ENCODE data around the gene IMPG1. TPM values are rescaled to one million over a fixed set of nuclear protein-coding genes. Genes with fewer than 3 reads are reported as not detected.

Gene IMPG1
- total RNA-seq, 4 donors from 2014 or later: not detected

DNA sequence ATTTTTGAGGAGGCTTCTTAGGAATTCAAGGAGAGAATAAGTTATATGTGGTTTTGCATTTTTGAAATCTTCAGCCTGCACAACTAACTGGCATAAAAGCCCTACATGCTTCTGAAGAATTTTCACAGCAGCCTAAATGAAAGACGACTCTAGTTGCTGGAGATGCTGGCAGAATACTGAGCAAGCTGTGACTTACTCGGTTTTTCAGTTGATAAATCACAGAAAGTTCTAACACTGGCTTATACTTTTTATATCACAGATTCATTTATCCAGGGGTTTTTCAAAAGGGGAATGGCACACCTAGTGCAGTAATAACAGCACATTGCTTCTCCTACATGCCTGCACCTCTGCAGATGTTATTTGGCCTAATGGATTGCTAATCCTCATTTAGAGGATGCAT lies 134.6 kb downstream of the IMPG1 start:
- TF ChIP-seq, protein P1, sequence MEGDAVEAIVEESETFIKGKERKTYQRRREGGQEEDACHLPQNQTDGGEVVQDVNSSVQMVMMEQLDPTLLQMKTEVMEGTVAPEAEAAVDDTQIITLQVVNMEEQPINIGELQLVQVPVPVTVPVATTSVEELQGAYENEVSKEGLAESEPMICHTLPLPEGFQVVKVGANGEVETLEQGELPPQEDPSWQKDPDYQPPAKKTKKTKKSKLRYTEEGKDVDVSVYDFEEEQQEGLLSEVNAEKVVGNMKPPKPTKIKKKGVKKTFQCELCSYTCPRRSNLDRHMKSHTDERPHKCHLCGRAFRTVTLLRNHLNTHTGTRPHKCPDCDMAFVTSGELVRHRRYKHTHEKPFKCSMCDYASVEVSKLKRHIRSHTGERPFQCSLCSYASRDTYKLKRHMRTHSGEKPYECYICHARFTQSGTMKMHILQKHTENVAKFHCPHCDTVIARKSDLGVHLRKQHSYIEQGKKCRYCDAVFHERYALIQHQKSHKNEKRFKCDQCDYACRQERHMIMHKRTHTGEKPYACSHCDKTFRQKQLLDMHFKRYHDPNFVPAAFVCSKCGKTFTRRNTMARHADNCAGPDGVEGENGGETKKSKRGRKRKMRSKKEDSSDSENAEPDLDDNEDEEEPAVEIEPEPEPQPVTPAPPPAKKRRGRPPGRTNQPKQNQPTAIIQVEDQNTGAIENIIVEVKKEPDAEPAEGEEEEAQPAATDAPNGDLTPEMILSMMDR (IDR thresholded peaks at IDR 0.05): no peak
- no peak for ATAC-seq (ENCODE audit: low FRiP score)

DNA sequence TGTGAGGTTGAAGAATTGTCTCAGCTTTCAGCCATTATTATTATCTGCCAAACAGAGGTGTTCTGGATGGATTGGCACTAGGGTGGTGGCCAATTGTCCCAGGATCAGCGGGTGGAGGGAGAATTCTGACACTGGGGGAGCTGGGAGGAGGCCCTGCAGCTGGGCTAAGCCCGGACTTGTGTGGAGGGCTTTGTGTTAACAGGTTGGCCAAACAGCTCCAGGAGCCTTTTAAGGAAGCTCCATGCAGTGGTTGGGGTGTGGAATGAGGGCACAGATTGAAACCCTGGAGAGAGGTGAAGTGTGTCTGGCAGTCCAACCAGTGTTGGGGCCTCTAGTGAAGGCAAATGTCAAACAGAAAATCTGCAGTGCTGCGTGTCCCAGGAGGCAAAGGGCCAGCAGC lies 135.8 kb downstream of the IMPG1 start:
- ATAC-seq (ENCODE audit: low FRiP score) (no peak), DNase-seq (ENCODE audit: low spot score) (no peak)
- TF ChIP-seq, protein P1 (IDR thresholded peaks at IDR 0.05): no peak

More for the DNA sequence above, 134.6 kb downstream of the IMPG1 start:
- DNase-seq (ENCODE audit: low spot score): no peak

GRCh38 chr6:75935473-75935793 lies 137.0 kb downstream of the IMPG1 start:
- TF ChIP-seq, protein P1 (IDR thresholded peaks at IDR 0.05): no peak
- ATAC-seq (ENCODE audit: low FRiP score): no peak
- DNase-seq (ENCODE audit: low spot score): no peak

GRCh38 chr6:75934643-75935472 lies 137.6 kb downstream of the IMPG1 start:
- TF ChIP-seq, protein P1 (IDR thresholded peaks at IDR 0.05): peak in 1 of 3 donors; percentile 2
- no peak for DNase-seq (ENCODE audit: low spot score)
- ATAC-seq (ENCODE audit: low FRiP score): peak; percentile 66

DNA sequence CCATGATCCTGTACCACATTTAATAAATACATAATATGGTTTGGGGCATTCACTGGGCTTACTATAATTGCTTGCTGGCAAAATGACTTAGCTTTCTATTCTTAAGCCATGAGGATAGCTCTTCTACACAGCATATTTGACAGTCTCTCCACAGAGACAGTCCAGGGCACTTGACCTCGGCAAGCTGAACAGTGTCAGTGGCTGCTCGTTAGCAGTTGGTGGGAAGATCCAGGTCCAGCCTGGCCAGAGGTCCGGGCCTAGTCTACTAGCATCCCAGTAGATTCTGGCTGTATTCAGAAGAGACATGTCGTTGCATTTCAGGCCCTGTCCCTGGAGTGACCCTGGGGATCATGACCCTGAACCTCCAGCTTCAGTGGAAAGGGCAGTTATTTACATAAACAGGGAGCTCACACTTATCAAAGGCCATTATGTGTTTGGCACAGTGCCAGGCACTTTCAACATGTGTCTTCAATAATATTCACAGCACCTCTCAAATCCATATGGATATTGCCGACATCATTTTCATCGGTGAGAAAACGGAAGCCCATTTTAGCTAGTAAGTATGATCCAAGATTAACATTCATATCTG lies 139.0 kb downstream of the IMPG1 start:
- TF ChIP-seq, protein P1 (IDR thresholded peaks at IDR 0.05): no peak
- ATAC-seq (ENCODE audit: low FRiP score): no peak
- DNase-seq (ENCODE audit: low spot score): no peak

DNA sequence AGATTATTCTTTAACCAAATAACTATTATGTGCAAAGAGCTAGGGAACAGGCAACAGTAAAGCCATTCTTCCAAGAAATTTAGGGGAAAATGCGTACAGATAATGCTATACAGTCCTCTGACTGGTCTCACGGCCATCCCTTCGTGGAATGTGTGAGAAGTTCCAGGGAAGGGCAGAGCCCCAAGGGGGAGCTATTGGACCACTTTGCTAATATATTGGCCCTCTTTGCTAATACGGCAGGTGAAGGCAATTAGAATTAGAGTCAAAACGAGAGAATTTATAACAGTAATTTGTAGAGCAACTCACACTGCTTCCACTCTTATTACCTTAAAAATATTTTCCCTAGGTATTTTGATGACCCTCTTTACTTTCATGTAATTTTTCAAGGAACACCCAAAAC lies 140.4 kb downstream of the IMPG1 start:
- DNase-seq (ENCODE audit: low spot score): no peak
- no peak for ATAC-seq (ENCODE audit: low FRiP score)
- TF ChIP-seq, protein P1 (IDR thresholded peaks at IDR 0.05): no peak

Data from omental fat pad (tissue), 4 donors.